ENCODE data around the gene CCPG1. TPM values are rescaled to one million over a fixed set of nuclear protein-coding genes. Genes with fewer than 3 reads are reported as not detected.
A peak's percentile ranks its signal among the peaks of the same experiment; 100 is the strongest.

The CCPG1 gene
- total and polyA plus RNA-seq, 10 of the 15 experiments (the other 5 are each of a cell fraction or from before 2014, with no cell fraction given): 5.1 to 15.8 (median 10.0) TPM

DNA sequence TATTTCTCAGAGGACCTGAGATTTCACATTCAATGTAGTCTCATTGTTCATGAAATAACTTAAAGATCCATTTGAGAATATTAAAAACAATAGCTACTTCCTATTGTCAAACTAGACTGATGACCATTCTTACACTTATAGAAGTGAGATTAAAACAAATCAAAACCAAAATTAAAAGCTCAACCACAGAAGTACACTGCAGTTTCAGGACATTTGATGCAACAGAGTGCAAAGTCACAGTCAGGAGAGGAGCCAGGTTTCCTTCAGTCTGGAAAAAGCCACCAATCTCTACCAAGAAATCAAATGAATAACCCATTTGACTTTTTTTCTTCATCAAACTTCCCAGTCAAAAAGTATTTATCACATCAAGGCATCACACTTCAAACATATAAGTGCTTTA lies 5.5 kb downstream of the CCPG1 start:
- Histone ChIP-seq H2AFZ (ENCODE audit: control insufficient read depth, low read depth, low read length) (no peak overlapping the region; the same call in 1 of the 2 replicates), H3K9ac (ENCODE audit: control insufficient read depth, insufficient read depth, low read length) (no peak overlapping the region), H3K4me3 (no peak overlapping the region), H3K27me3 (replicated peaks in 1 of 2; ENCODE audit: control insufficient read depth in 2 of 2, insufficient read depth in 2 of 2, low read length in 1 of 2) (no peaks in the 10 kb centered on the region), H4K20me1 (ENCODE audit: control insufficient read depth, insufficient read depth) (no peaks in the 10 kb centered on the region), H3K27ac (ENCODE audit: control insufficient read depth, insufficient read depth) (peak overlapping the region; percentile 73), H3K4me2 (ENCODE audit: control insufficient read depth, insufficient read depth) (peak overlapping the region; percentile 80), H3K36me3 (ENCODE audit: control insufficient read depth in 2 of 2, insufficient read depth in 2 of 2, low read length in 1 of 2) (no peaks in the 10 kb centered on the region), H3K79me2 (ENCODE audit: control insufficient read depth, insufficient read depth, low read length) (peaks cover 9% of the 10 kb centered on the region), H3K9me3 (replicated peaks; ENCODE audit: control insufficient read depth, insufficient read depth, low read length) (no peaks in the 10 kb centered on the region), H3K4me1 (ENCODE audit: control insufficient read depth, insufficient read depth, low read length) (peaks cover 25% of the 10 kb centered on the region)
- DNase-seq (ENCODE audit: low read depth, low spot score) (no peak), FAIRE-seq (peak; percentile 73), ATAC-seq (peak; percentile 64)
- ChIA-PET CTCF (interaction anchor here (0.7 to 1.6 kb wide), 5 partner anchors 31 to 186 kb away, joined by 3 to 7 read pairs (median 3); no protein-coding TSS in a partner anchor), SMC1A (ENCODE audit: uncharacterized antibody, unreplicated experiment) (interaction anchor here (0.7 to 1.6 kb wide), 11 partner anchors 11 to 184 kb away, joined by 3 to 5 read pairs (median 3); no protein-coding TSS in a partner anchor), RAD21 (ENCODE audit: unreplicated experiment) (interaction anchor here (0.9 kb wide), 1 partner anchor 80 kb away, joined by 3 read pairs; no protein-coding TSS in a partner anchor), POLR2A (interaction anchor here (0.6 to 1.1 kb wide), 2 partner anchors 8 to 39 kb away, joined by 3 to 7 read pairs; no protein-coding TSS in a partner anchor)
- intact Hi-C loops (cut with micrococcal nuclease; ENCODE audit: unreplicated experiment): loop anchor here (10.0 kb wide), 1 partner anchor 208 kb away; the partner anchor contains the start of gene RSL24D1
- TF ChIP-seq RUNX3 (IDR thresholded peaks at IDR 0.05; ENCODE audit: low read length): peak; percentile 16; the same call in 1 of the 2 replicates
- no peak for TF ChIP-seq MYB (IDR thresholded peaks at IDR 0.05; ENCODE audit: borderline replicate concordance, low read depth, low read length)
- no peak for TF ChIP-seq YY1 (IDR thresholded peaks at IDR 0.05; ENCODE audit: low read depth, low read length)
- TF ChIP-seq WRNIP1 (IDR thresholded peaks at IDR 0.05; ENCODE audit: borderline replicate concordance, low read depth, low read length): no peak
- TF ChIP-seq DPF2 (IDR thresholded peaks at IDR 0.05): 0 out of 2 replicates have a peak, but pooled peaks have one; percentile 11
- no peak for TF ChIP-seq PML (IDR thresholded peaks at IDR 0.05; ENCODE audit: low read length)
- TF ChIP-seq MEF2A (IDR thresholded peaks at IDR 0.05; ENCODE audit: insufficient read depth, low read depth, low read length): no peak
- BruUV-seq (replicated peaks): no TSS peak
- in situ Hi-C loops (cut with MboI): no loop called here

DNA sequence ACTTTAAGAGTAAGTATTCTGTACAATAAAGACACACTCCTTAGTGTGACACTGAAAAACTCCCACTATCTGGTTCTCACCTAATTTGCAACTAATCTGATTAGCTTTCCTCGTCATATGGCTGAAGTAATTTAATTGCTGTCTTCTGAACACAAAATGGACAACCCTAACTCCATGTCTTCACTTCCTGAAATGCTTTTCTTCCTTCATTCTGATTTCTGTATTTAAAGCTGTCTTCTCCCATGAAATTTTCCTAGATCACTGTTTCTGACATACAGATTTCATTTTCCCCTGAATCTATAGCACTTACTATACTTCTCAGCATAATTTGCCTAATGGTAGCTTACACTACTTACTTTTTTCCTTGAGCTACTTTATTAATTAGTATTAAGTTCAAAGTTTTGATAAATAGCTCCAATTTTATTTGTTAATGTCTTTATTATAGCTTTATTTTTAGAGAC lies 6.3 kb downstream of the CCPG1 start:
- POLR2A ChIA-PET: interaction anchor here (0.6 to 1.1 kb wide), 2 partner anchors 9 to 1946 kb away, joined by 3 to 4 read pairs; no protein-coding TSS in a partner anchor
- no peak for TF ChIP-seq SMC3 (IDR thresholded peaks at IDR 0.05; ENCODE audit: borderline replicate concordance, low read length)
- no peak for TF ChIP-seq KAT2A (conservative IDR thresholded peaks at IDR 0.05; ENCODE audit: control insufficient read depth, low read depth, low read length)
- no peak for TF ChIP-seq RAD51 (IDR thresholded peaks at IDR 0.05)
- TF ChIP-seq ZBTB33 (IDR thresholded peaks at IDR 0.05): no peak
- TF ChIP-seq SMARCA5 (IDR thresholded peaks at IDR 0.05): no peak
- no peak for TF ChIP-seq SRF (IDR thresholded peaks at IDR 0.05; ENCODE audit: low read depth in 2 of 2, low read length in 2 of 2)
- TF ChIP-seq, protein P1, sequence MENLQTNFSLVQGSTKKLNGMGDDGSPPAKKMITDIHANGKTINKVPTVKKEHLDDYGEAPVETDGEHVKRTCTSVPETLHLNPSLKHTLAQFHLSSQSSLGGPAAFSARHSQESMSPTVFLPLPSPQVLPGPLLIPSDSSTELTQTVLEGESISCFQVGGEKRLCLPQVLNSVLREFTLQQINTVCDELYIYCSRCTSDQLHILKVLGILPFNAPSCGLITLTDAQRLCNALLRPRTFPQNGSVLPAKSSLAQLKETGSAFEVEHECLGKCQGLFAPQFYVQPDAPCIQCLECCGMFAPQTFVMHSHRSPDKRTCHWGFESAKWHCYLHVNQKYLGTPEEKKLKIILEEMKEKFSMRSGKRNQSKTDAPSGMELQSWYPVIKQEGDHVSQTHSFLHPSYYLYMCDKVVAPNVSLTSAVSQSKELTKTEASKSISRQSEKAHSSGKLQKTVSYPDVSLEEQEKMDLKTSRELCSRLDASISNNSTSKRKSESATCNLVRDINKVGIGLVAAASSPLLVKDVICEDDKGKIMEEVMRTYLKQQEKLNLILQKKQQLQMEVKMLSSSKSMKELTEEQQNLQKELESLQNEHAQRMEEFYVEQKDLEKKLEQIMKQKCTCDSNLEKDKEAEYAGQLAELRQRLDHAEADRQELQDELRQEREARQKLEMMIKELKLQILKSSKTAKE (IDR thresholded peaks at IDR 0.05; ENCODE audit: low read depth, poor library complexity, severe bottlenecking): no peak

More for the DNA sequence above, 6.3 kb downstream of the CCPG1 start:
- Histone ChIP-seq H3K27me3 (replicated peaks in 1 of 2; ENCODE audit: control insufficient read depth in 2 of 2, insufficient read depth in 2 of 2, low read length in 1 of 2) (no peaks in the 10 kb centered on the region), H3K9me3 (replicated peaks; ENCODE audit: control insufficient read depth, insufficient read depth, low read length) (no peaks in the 10 kb centered on the region), H3K4me3 (no peak overlapping the region), H3K79me2 (ENCODE audit: control insufficient read depth, insufficient read depth, low read length) (peaks cover 6% of the 10 kb centered on the region), H3K9ac (ENCODE audit: control insufficient read depth, insufficient read depth, low read length) (no peak overlapping the region), H4K20me1 (ENCODE audit: control insufficient read depth, insufficient read depth) (no peaks in the 10 kb centered on the region), H3K27ac (ENCODE audit: control insufficient read depth, insufficient read depth) (peak overlapping the region; percentile 73), H3K36me3 (ENCODE audit: control insufficient read depth in 2 of 2, insufficient read depth in 2 of 2, low read length in 1 of 2) (no peaks in the 10 kb centered on the region; a peak in 1 of 4 replicates), H2AFZ (ENCODE audit: control insufficient read depth, low read depth, low read length) (no peak overlapping the region), H3K4me2 (ENCODE audit: control insufficient read depth, insufficient read depth) (no peak overlapping the region), H3K4me1 (ENCODE audit: control insufficient read depth, insufficient read depth, low read length) (peaks cover 25% of the 10 kb centered on the region)
- FAIRE-seq (no peak), ATAC-seq (no peak), DNase-seq (ENCODE audit: low read depth, low spot score) (no peak)
- RAD21 ChIA-PET (ENCODE audit: unreplicated experiment): interaction anchor here (0.6 to 0.9 kb wide), 2 partner anchors 18 to 79 kb away, joined by 3 read pairs; no protein-coding TSS in a partner anchor
- in situ Hi-C loops (cut with MboI): no loop called here
- WGBS (ENCODE audit: insufficient coverage, insufficient replicate concordance, low lambda C conversion rate, missing lambda C conversion rate): 96% methylated on average over 1 of the region's 1 CpG
- intact Hi-C loops (cut with micrococcal nuclease; ENCODE audit: unreplicated experiment): loop anchor here (10.0 kb wide), 1 partner anchor 207 kb away; the partner anchor contains the start of gene RSL24D1
- SMC1A ChIA-PET (ENCODE audit: uncharacterized antibody, unreplicated experiment): interaction anchor here (0.7 to 1.6 kb wide), 10 partner anchors 11 to 114 kb away, joined by 3 to 5 read pairs (median 4); no protein-coding TSS in a partner anchor
- BruUV-seq (replicated peaks): no TSS peak
- CTCF ChIA-PET: interaction anchor here (0.6 to 1.6 kb wide), 12 partner anchors 9 to 1529 kb away, joined by 3 to 7 read pairs (median 3); no protein-coding TSS in a partner anchor

All from GM12878 (cell line).